Neural cell (in vitro differentiated cells): Measurements from ENCODE around the gene PPP1R15B. TPM values are rescaled to one million over a fixed set of nuclear protein-coding genes. Genes with fewer than 3 reads are reported as not detected.

Experiments
- H2AFZ ChIP-seq: fragments of 200-600, 300-800 bp; sonication (generic), shearing (Covaris generic); 2 replicates; pipeline ENCODE4 v1.6.0; 2014; ENCODE audit warnings: low read depth, mild to moderate bottlenecking, antibody characterized with exemption, low read length, moderate library complexity
- H3F3A ChIP-seq: fragments of 200-600 bp; shearing (Covaris generic); 2 replicates; pipeline ENCODE4 v1.6.1; 2016; ENCODE audit warnings: mild to moderate bottlenecking, moderate library complexity, mixed read lengths, antibody characterized with exemption, low read length; ENCODE audit not compliant: insufficient read depth, poor library complexity, severe bottlenecking
- H3K27ac ChIP-seq: fragments of 200-600, 300-800 bp; sonication (generic), shearing (Covaris generic); 2 replicates; pipeline ENCODE4 v1.5.1; 2014; ENCODE audit warnings: mild to moderate bottlenecking, low read length, moderate library complexity
- H3K27me3 ChIP-seq: fragments of 300-800, 200-600 bp; sonication (generic), shearing (Covaris generic); 2 replicates; pipeline ENCODE4 v1.6.0; 2014; ENCODE audit warnings: mild to moderate bottlenecking, low read depth, low read length, moderate library complexity; ENCODE audit not compliant: insufficient read depth
- H3K36me3 ChIP-seq: fragments of 300-800, 200-600 bp; sonication (generic), shearing (Covaris generic); 2 replicates; pipeline ENCODE4 v1.5.1; 2014; ENCODE audit warnings: mild to moderate bottlenecking, antibody characterized with exemption, low read length, moderate library complexity; ENCODE audit not compliant: insufficient read depth
- H3K4me2 ChIP-seq: fragments of 300-800, 200-600 bp; sonication (generic), shearing (Covaris generic); 2 replicates; pipeline ENCODE4 v1.6.0; 2014; ENCODE audit warnings: mild to moderate bottlenecking, low read length
- H3K4me3 ChIP-seq: fragments of 300-800, 200-600 bp; sonication (generic), shearing (Covaris generic); 2 replicates; pipeline ENCODE4 v1.5.1; 2014; ENCODE audit warnings: mild to moderate bottlenecking, low read length, moderate library complexity
- H3K79me2 ChIP-seq: fragments of 200-600 bp; shearing (Covaris generic); replicated peaks from 2 replicates; pipeline ENCODE4 v1.6.0; 2014; ENCODE audit warnings: mild to moderate bottlenecking, low read length, moderate library complexity; ENCODE audit not compliant: insufficient read depth
- H3K9ac ChIP-seq: fragments of 300-800, 200-600 bp; sonication (generic), shearing (Covaris generic); 2 replicates; pipeline ENCODE4 v1.6.1; 2016; ENCODE audit warnings: mild to moderate bottlenecking, low read length, mixed read lengths
- H3K9me2 ChIP-seq: fragments of 200-600 bp; shearing (Covaris generic); 2 replicates; pipeline ENCODE4 v1.6.1; 2016; ENCODE audit warnings: mild to moderate bottlenecking, low read length, mixed read lengths; ENCODE audit not compliant: insufficient read depth
- H3K9me3 ChIP-seq: fragments of 200-600, 300-800 bp; sonication (generic), shearing (Covaris generic); 2 replicates; pipeline ENCODE4 v1.6.1; 2016; ENCODE audit warnings: mild to moderate bottlenecking, mixed run types, low read length, moderate library complexity, mixed read lengths
- H4K20me1 ChIP-seq: fragments of 200-600 bp; shearing (Covaris generic); 2 replicates; pipeline ENCODE4 v1.6.1; 2016; ENCODE audit warnings: mild to moderate bottlenecking, mixed run types; ENCODE audit not compliant: insufficient read depth
- CTCF ChIP-seq: fragments of 450-650 bp; IDR thresholded peaks from 2 replicates; pipeline ENCODE4 v1.5.1; 2014; ENCODE audit warnings: antibody characterized with exemption, mild to moderate bottlenecking, moderate library complexity; ENCODE audit not compliant: poor library complexity, severe bottlenecking
- EP300 ChIP-seq: fragments of 450-650 bp; conservative IDR thresholded peaks from 2 replicates; pipeline ENCODE4 v1.6.1; 2014; ENCODE audit warnings: antibody characterized with exemption, mild to moderate bottlenecking, moderate library complexity; ENCODE audit not compliant: poor library complexity, severe bottlenecking
- EZH2 ChIP-seq: fragments of 200-600, 300-800 bp; shearing (Covaris generic), sonication (generic); IDR thresholded peaks from 2 replicates; pipeline ENCODE4 v1.6.1; 2014; ENCODE audit warnings: antibody characterized with exemption, low read length, borderline replicate concordance, mild to moderate bottlenecking; ENCODE audit not compliant: insufficient read depth, poor library complexity, severe bottlenecking
- MXI1 ChIP-seq: fragments of 450-650 bp; conservative IDR thresholded peaks from 2 replicates; pipeline ENCODE4 v1.6.1; 2014; ENCODE audit warnings: antibody characterized with exemption, mild to moderate bottlenecking; ENCODE audit not compliant: poor library complexity, severe bottlenecking
- POLR2AphosphoS5 ChIP-seq: IDR thresholded peaks from 2 replicates; pipeline ENCODE4 v1.6.1; 2012
- RAD21 ChIP-seq: fragments of 450-650 bp; conservative IDR thresholded peaks from 2 replicates; pipeline ENCODE4 v1.6.1; 2014; ENCODE audit warnings: antibody characterized with exemption, mild to moderate bottlenecking, moderate library complexity
- REST ChIP-seq: IDR thresholded peaks from 2 replicates; pipeline ENCODE4 v1.6.1; 2012; ENCODE audit warnings: borderline replicate concordance
- SMC3 ChIP-seq: fragments of 450-650 bp; conservative IDR thresholded peaks from 2 replicates; pipeline ENCODE4 v1.6.1; 2014; ENCODE audit warnings: antibody characterized with exemption, mild to moderate bottlenecking, moderate library complexity; ENCODE audit not compliant: poor library complexity
- TAF1 ChIP-seq: IDR thresholded peaks from 2 replicates; pipeline ENCODE4 v1.6.1; 2012; ENCODE audit warnings: low read depth
- polyA plus RNA-seq: library from polyadenylated mRNA; depleted of rRNA; stranded (reverse); fragments of >200 nt; gene quantifications from 2 replicates; pipeline ENCODE4 v1.2.3, GENCODE V29; 2014

The PPP1R15B gene
- polyA plus RNA-seq, 1 donor from 2014 or later: 30.1 TPM

GRCh38 chr1:204367193-204367858 lies 44.3 kb downstream of the PPP1R15B start:
- H3K36me3 ChIP-seq: no peaks in the 10 kb centered on the region
- H4K20me1 ChIP-seq: no peaks in the 10 kb centered on the region
- no peak overlapping the region for H3K27ac ChIP-seq
- no peaks in the 10 kb centered on the region for H3K9me2 ChIP-seq
- H3K9ac ChIP-seq: no peak overlapping the region
- H3K4me2 ChIP-seq: no peak overlapping the region
- no peaks in the 10 kb centered on the region for H3K9me3 ChIP-seq
- no peaks in the 10 kb centered on the region for H3K79me2 ChIP-seq
- no peak overlapping the region for H3K4me3 ChIP-seq
- H2AFZ ChIP-seq: no peak overlapping the region
- TF ChIP-seq REST (no peak), POLR2AphosphoS5 (no peak), EZH2 (no peak), TAF1 (no peak), SMC3 (no peak), RAD21 (no peak), EP300 (no peak), CTCF (no peak), MXI1 (no peak)
- H3F3A ChIP-seq: no peaks in the 10 kb centered on the region
- H3K27me3 ChIP-seq: peaks cover 37% of the 10 kb centered on the region

GRCh38 chr1:204366759-204367158 lies 44.9 kb downstream of the PPP1R15B start:
- H3K79me2 ChIP-seq: no peaks in the 10 kb centered on the region
- no peak overlapping the region for H2AFZ ChIP-seq
- H3K4me2 ChIP-seq: no peak overlapping the region
- H3K9ac ChIP-seq: no peak overlapping the region
- TF ChIP-seq POLR2AphosphoS5: no peak
- TF ChIP-seq RAD21: no peak
- no peak for TF ChIP-seq MXI1
- TF ChIP-seq REST: no peak
- no peak for TF ChIP-seq CTCF
- no peak for TF ChIP-seq EZH2
- TF ChIP-seq SMC3: no peak
- TF ChIP-seq EP300: no peak
- TF ChIP-seq TAF1: no peak
- no peaks in the 10 kb centered on the region for H3K9me2 ChIP-seq
- no peak overlapping the region for H3K4me3 ChIP-seq
- H3K27ac ChIP-seq: no peak overlapping the region
- H3K9me3 ChIP-seq: no peaks in the 10 kb centered on the region
- H3F3A ChIP-seq: no peaks in the 10 kb centered on the region
- H3K27me3 ChIP-seq: peaks cover 32% of the 10 kb centered on the region
- no peaks in the 10 kb centered on the region for H4K20me1 ChIP-seq
- no peaks in the 10 kb centered on the region for H3K36me3 ChIP-seq
